Spleen (tissue), 7 donors: Measurements from ENCODE around the gene AMBRA1.

ENCODE experiments used
- CTCF ChIP-seq, 11 experiments: fragments of 200-600 bp in 7 of 11; fragments of 450-650 bp in 4 of 11; sonication (generic) in 4 of 11; IDR thresholded peaks in 8 of 11; conservative IDR thresholded peaks in 3 of 11; 1 replicate in 7 of 11; 2 replicates in 4 of 11; pipeline versions ENCODE4 v1.4.0 to v1.8.0; 2016 to 2021; ENCODE audit warnings: antibody characterized with exemption in 11 of 11, inconsistent platforms in 4 of 11, mild to moderate bottlenecking in 1 of 11
- POLR2A ChIP-seq, 3 donors: fragments of 450-650 bp; IDR thresholded peaks; one replicate each; pipeline ENCODE4 v1.5.1; 2017; ENCODE audit warnings: antibody characterized with exemption in 3 of 3, mild to moderate bottlenecking in 1 of 3
- donor health status: DM: no; HTN: no; CAD: no; lungs with moderate emphysema.
- donor health status: DM: no; HTN: no; CAD: no.
- donor health status: DM: no; HTN: no; CAD: no.

DNA sequence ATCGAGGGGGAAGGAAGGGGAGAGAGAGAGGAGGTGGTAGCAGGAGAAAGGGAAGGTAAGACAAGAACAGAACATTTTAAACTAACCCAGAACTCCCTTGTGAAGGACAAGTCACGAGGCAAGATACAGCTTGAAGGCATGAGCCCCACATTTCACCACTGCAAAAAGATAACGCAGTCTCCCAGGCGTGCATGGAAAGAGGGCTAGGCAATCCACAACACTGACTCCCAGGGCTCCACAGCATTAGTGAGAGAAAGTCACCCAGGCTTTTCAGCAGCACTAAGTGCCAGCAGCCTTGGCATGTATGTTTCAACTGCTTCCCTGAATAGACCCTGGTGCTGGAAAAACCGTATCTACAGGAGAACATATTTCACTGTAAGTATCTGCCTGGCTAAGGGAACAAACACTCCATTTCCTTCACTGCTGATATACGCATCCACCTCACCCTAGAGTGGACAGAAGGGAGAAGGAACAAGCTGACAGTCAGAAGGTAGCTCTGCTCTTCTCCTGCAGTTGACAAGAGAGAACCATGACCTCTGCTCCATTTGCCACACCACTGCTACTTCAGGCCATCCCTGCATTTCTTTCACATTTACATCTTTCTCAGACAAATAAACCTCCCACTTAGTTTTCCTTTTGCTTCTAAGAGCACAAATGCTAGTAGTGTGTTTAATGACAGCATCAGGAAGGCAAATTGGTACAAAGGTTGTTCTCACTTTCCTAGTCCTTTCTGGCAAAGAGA is 87.9 kb downstream of the AMBRA1 start:
- TF ChIP-seq CTCF (IDR thresholded peaks at IDR 0.05 in 8 of 11, conservative IDR thresholded peaks at IDR 0.05 in 3 of 11) (no peak), POLR2A (IDR thresholded peaks at IDR 0.05) (no peak)
